LNCaP clone FGC (cell line): Measurements from ENCODE around the gene ZSWIM5.
"Not testable (repeated sequence)": the region's sequence is repeated elsewhere in the genome, so short reads cannot be mapped to it uniquely, and the experiment has no call there.

Experiments
- DNase-seq: peaks from one replicate; pipeline ENCODE4 v3.0.0-alpha.2; 2011; ENCODE audit warnings: low read depth
- H3K4me3 ChIP-seq: 2 replicates; pipeline ENCODE4 v1.5.1; 2011; ENCODE audit warnings: mild to moderate bottlenecking, low read depth, low read length, control low read depth
- TF ChIP-seq, protein P1 (sequence below): IDR thresholded peaks from 2 replicates; pipeline ENCODE4 v1.5.1; 2012; ENCODE audit warnings: mild to moderate bottlenecking; ENCODE audit not compliant: control insufficient read depth, insufficient read depth; ENCODE audit errors: extremely low read depth

Gene ZSWIM5

DNA sequence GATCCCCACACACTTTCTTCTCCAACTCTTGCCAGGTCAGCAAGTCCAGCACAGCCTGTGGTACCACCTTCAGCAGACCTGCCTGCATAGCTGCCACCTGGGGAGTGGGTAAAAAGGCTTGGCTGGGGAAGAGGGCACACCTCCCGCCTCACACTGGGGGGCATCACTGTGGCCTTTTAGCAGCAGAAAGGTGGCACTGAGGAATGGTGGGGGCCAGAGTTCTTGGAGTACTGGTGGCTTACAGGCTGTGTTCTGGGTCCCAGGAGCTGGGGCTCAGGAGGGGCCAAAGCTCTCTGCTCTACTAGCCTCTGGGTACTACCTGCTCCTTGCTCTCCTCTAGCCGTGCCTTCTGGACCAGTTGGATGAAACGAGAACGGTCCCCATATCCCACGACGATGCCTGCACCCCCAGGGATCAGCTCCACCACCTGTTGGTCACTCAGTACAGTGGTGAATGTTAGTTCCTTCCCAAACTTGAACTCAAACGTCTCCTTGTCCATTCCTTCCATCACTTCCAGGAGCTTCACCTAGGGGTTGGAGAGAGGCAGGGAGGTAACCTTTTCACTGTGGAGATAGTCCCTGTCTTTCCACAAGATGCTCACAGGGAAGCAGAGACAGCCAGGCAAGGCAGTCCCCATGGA, 202.0 kb downstream of the ZSWIM5 start:
- TF ChIP-seq, protein P1, sequence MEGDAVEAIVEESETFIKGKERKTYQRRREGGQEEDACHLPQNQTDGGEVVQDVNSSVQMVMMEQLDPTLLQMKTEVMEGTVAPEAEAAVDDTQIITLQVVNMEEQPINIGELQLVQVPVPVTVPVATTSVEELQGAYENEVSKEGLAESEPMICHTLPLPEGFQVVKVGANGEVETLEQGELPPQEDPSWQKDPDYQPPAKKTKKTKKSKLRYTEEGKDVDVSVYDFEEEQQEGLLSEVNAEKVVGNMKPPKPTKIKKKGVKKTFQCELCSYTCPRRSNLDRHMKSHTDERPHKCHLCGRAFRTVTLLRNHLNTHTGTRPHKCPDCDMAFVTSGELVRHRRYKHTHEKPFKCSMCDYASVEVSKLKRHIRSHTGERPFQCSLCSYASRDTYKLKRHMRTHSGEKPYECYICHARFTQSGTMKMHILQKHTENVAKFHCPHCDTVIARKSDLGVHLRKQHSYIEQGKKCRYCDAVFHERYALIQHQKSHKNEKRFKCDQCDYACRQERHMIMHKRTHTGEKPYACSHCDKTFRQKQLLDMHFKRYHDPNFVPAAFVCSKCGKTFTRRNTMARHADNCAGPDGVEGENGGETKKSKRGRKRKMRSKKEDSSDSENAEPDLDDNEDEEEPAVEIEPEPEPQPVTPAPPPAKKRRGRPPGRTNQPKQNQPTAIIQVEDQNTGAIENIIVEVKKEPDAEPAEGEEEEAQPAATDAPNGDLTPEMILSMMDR: no peak
- H3K4me3 ChIP-seq: no peak overlapping the region
- DNase-seq: no peak

DNA sequence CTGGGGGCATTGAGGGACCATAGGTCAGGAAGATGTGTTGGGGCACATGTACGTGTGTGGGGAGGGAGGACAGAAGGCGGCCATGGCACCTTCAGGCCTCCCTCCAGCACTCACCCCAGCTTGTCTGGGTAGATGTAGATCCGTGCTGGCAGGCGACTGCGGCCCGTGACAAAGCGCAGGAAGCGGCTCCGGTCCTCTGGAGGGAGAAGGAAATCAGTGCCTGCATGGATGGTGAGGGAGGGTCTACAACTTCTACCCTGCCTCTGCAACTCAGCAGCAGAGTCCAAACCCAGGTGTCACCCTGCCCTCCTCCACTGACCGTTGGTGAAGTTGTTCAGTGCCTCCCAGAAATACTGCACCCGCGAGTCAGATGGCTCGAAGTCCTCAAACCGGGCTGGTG, 202.7 kb downstream of the ZSWIM5 start:
- no peak overlapping the region for H3K4me3 ChIP-seq
- TF ChIP-seq, protein P1: no peak
- DNase-seq: no peak

DNA sequence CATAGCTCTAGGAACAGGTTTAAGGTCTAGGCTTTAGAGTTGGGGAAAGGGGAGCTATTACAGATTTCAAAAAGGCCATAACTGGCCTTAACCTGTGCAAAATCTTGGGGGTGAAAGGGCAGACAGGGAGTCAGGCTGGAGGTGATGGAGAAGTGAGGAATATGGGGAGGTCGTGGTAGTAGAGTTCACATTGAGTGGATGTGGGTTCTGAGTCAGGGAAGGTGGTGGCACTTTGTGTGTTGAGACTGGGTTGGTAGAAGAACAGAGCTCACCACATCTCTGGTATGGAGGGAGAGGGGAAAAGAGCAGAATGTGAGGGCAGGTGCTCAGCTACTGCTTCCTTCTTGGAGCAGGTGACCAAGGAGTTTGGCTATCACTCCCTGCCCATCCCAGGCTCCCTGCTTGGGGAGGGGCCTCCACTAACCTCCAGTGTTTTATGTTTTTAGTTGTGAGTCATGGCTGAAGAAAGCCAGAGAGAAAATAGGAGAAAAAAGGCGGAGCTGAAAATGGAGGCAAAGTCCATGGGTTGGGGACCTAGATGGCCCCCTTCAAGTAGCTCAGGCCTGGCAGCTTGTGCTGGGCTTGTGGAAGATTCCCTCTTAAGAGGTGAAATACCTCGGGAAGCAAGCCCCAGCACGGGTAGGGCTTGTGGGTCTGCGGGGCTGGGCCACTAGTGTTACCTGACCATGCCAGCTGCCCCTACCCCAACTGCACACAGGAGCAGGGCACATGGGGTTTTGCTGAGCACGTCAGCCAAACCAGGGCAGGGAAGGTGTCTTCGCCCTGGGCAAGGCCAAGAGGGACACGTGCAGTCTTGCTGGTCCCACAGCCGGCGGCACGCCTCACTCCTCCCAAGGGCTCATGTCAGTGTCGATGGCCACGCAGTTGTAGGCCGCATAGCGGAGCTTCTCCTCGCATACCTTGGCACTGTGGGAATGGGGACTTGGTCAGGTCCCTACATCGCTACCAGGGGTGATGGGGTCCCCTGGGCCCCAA, 203.5 kb downstream of the ZSWIM5 start:
- H3K4me3 ChIP-seq: no peak overlapping the region
- TF ChIP-seq, protein P1: no peak
- DNase-seq: no peak

DNA sequence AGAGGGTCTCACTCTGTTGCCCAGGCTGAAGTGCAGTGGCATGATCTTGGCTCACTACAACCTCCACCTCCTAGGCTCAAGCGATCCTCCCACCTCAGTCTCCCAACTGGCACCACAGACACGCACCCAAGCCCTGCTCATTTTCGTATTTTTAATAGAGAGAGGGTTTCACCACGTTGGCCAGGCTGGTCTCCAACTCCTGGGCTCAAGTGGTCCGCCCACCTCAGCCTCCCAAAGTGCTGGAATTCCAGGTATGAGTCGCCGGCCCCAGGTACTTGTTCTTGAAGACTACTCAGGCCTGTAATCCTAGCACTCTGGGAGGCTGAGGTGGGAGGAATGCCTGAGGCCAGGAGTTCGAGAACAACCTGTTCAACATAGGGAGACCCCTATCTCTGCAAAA, 204.8 kb downstream of the ZSWIM5 start:
- not testable (repeated sequence) for H3K4me3 ChIP-seq, DNase-seq

DNA sequence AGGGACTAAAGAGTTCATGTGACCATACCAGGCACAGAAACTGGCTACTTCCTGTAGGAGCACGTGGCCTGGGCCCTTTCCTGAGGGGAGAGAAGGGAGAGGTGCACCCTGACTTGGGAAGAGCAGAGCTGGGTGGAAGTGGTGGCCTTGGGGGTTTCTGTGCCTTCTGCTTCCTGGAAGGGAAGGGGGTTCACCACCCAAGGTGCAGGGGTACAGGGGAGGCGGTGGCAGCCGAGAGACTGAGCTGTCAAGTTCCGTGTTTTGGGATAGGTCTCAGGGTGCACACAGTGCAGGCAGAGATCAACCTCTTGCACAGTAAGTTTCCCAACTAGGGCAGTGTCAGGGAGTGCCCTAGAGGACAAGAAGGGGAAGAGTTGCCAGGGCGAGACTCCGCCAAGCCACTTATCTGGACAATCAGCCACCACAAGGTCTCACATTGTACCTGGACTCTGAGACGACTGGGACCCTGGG, 205.4 kb downstream of the ZSWIM5 start:
- no peak overlapping the region for H3K4me3 ChIP-seq
- DNase-seq: no peak
- TF ChIP-seq, protein P1: no peak

DNA sequence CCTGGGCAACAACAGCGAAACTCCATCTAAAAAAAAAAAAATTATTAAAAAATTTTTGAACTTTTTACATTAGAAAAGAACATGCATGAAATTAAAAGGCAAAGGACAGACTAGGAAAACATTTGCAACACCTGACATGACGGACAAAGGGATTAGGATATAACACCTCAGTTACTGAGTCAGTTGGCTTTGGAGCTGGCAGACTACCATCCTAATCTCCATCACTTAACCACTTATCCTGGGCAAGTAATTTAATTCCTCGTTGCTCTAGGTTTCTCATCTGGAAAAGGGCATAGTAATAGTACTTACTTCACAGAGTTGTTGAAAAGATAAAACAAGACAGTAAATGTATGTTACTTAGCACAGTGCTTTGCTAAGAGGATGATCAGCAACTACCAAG, 207.2 kb downstream of the ZSWIM5 start:
- no peak for DNase-seq
- TF ChIP-seq, protein P1: no peak
- H3K4me3 ChIP-seq: no peak overlapping the region

DNA sequence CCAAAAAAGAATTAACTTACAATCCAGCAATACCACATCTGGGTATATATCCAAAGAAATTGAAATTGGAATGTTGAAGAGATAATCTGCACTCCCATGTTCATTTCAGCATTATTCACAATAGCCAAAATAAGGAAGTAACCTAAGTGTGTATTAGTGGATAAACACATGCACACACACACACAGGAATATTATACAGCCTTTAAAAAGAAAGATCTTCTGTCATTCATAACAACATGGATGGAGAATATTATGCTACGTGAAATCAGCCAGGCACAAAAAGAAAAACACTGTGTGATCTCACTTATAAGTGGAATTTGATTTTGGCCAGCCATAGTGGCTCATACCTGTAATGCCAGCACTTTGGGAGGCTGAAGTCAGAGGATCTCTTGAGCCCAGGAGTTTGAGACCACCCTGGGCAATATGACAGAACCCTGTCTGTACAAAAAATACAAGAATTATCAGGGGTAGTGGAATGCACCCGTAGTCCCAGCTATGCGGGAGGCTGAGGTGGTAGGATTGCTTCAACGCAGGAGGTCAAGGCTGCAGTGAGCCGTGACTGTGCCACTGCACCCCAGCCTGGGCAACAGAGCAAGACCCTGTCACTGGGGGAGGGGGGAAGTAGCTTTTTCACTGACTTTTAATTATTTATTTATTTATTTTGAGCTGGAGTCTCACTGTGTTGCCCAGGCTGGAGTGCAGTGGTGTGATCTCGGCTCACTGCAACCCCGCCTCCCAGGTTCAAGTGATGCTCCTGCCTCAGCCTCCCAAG, 210.8 kb downstream of the ZSWIM5 start:
- no peak for DNase-seq
- no peak overlapping the region for H3K4me3 ChIP-seq
- TF ChIP-seq, protein P1: no peak
